ENCODE results near the gene CTSL. TPM values are rescaled to one million over a fixed set of nuclear protein-coding genes. Genes with fewer than 3 reads are reported as not detected.

Gene CTSL
- total RNA-seq, 1 experiment from 2014 or later: 1,779 TPM

DNA sequence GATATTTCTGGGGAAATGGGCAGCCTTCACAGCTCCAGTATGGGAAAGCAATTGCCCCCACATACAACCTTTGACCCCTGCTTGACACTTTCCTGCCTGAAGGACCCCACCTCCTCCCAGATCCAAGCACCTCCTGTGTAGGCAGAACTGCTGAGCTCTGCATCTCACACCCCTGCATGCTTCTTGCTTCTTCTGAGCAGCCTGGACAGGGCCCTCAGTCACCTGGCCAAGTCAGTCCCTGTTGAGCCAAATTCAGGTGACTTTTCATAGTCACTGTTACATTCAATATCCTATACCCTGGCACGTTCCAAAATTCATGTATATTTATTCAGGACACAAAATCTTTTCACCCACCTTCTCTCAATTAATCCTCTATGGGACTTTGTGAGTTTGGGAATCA lies 30.4 kb upstream of the CTSL start:
- in situ Hi-C loops (cut with HindIII; ENCODE audit: low pct_unique_long_range_greater_than_20kb, low sequenced_read_pairs): no loop called here
- DNase-seq (ENCODE audit: low read depth, low spot score): no peak

DNA sequence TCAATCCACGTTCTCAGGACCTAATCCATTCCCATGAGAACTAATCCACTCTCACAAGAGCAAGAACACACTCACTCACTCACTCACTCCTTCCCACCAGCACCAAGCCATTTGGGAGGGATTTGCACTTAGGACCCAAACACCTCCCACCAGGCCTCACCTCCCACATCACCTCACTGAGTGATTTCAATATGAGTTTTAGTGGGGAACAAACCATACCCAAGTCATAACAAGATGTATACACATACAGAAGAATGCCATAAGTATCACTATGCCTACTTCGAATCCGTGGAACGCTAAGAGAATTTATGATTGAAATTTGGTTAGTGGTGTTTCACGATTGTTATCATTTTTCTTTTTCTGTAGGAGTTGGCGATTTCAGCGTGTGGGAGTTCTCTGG lies 29.3 kb upstream of the CTSL start:
- in situ Hi-C loops (cut with HindIII; ENCODE audit: low pct_unique_long_range_greater_than_20kb, low sequenced_read_pairs): no loop called here
- no peak for DNase-seq (ENCODE audit: low read depth, low spot score)

DNA sequence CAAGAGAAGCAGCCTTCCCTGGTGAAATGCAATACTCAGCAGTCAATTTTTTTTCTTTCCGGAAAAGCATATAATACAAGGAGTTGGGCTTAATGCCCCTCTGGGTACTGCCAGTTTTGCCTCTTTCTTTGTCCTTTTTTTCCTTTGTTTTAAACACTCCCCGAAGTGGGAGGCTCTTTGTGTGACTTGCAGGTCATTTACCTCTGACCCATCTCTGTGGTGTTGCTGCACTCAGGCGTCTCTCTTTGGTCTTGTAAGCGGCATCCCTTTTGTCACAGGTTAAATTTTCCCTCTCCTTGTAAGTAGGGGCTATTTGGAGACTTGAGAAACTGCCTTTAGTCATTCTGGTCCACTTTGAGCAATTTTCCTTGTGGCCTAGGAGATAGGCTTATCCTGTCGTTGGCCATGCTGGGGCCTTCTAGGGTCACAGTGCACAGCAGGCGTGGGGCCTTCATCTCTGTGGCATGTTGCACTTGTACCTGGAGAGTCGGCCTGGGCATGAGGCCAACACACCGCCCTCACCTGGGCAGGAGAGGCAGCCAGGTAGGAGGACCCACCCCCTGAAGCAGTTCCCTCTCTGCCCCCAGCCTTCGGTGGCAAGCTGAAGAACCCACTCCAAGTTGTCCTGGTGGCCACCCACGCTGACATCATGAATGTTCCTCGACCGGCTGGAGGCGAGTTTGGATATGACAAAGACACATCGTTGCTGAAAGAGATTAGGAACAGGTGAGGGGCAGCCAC lies 27.7 kb upstream of the CTSL start:
- DNase-seq (ENCODE audit: low read depth, low spot score): no peak
- in situ Hi-C loops (cut with HindIII; ENCODE audit: low pct_unique_long_range_greater_than_20kb, low sequenced_read_pairs): no loop called here

DNA sequence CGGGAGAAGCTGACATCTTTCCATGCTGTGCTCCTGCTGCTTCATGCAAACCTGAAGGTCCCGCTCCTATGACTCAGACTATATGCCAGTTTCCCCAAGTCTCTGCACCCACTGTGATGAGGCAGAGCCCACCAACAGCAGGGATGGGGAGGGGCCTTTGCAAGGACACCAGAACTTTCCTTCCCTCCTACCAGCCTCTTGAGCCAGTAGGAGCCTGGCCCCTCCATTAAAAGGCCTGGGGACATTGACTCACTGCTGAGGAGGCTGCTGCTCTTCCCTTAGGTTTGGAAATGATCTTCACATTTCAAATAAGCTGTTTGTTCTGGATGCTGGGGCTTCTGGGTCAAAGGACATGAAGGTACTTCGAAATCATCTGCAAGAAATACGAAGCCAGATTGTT lies 26.1 kb upstream of the CTSL start:
- in situ Hi-C loops (cut with HindIII; ENCODE audit: low pct_unique_long_range_greater_than_20kb, low sequenced_read_pairs): no loop called here
- DNase-seq (ENCODE audit: low read depth, low spot score): no peak

DNA sequence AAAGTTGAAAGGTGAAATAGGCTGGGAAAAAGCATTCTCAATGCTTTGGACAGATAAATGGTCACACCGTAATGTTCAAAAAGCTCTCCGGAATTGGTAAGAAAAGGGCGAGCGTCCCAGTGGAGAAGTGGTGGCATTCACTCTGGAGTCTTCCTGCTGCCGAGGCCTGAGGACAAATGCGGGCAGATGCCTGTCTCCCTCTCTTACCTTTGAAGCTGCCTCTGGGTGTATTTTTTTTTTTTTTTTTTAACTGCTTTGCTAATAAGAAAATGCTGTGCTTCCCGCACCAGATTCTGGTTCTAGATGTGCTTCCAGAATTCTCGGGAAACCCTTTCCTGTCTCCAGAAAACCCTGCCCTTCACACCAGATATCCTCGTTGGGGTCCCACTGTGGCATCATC lies 24.4 kb upstream of the CTSL start:
- no peak for DNase-seq (ENCODE audit: low read depth, low spot score)
- in situ Hi-C loops (cut with HindIII; ENCODE audit: low pct_unique_long_range_greater_than_20kb, low sequenced_read_pairs): no loop called here

DNA sequence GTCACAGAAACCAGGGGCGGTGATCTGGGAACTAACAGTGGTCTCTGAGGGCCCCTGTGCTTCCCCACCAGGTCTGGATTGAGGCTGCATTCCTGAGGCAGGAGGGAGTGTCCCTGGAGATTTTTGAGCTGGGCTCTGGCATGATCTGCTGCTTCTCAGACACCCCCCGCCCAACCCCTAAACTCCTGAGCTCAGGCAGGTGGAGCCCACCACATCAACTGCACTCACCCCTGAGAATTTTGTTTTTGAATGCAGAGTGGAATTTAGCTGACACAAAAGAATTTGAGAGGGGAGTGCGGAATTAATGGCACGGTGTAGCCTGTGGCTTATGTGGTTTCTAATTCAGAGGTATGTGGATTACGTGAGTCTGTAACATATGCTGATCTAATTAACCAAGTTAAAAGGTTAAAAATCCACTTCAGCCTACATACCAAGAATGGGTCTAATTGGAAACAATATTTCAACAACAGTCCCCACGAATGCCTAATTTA lies 23.9 kb upstream of the CTSL start:
- no peak for DNase-seq (ENCODE audit: low read depth, low spot score)
- in situ Hi-C loops (cut with HindIII; ENCODE audit: low pct_unique_long_range_greater_than_20kb, low sequenced_read_pairs): no loop called here

DNA sequence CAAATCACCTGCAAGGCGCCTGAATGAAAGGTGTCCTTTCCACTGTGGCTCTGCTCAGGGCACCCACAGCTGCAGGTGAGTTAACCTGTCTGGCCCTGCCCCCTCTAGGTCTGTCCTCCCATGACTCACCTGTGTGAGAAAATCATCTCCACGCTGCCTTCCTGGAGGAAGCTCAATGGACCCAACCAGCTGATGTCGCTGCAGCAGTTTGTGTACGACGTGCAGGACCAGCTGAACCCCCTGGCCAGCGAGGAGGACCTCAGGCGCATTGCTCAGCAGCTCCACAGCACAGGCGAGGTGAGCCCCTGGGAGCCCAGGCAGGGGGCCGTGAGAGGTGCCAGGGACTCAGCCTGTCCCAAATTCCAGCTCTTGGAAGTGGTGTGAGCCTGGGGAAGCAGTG lies 23.0 kb upstream of the CTSL start:
- no peak for DNase-seq (ENCODE audit: low read depth, low spot score)

DNA sequence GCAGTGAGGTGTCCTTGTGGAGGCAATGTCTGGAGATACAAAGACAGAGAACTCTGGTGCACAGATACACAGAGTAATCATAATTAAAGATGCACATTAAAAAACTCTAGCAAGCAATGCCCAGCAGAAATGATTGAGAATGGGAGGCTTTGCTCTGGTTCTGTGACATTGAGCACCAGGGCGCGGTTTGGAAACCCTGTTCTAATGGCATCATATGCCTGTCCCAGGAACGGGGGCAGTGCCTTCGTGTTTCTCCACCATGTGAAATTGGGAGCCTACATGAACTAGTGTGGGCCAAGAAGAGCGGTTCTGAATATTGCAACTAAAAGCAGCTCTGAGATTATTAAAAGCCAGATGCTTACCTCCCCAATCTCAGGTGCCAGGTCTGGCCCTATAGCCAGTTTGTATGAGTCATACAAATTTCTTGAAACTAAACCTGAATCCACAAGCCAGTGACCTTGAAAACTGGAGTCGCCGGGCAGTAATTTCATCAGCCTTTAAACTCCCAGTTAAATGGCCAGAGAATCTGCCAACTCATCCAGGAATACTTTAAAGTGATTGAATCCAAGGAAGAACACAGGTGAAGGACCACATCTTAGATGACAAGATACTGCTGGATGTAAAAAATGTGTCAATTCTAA lies 22.2 kb upstream of the CTSL start:
- in situ Hi-C loops (cut with HindIII; ENCODE audit: low pct_unique_long_range_greater_than_20kb, low sequenced_read_pairs): no loop called here
- no peak for DNase-seq (ENCODE audit: low read depth, low spot score)

More for the DNA sequence above, 23.0 kb upstream of the CTSL start:
- in situ Hi-C loops (cut with HindIII; ENCODE audit: low pct_unique_long_range_greater_than_20kb, low sequenced_read_pairs): no loop called here

DNA sequence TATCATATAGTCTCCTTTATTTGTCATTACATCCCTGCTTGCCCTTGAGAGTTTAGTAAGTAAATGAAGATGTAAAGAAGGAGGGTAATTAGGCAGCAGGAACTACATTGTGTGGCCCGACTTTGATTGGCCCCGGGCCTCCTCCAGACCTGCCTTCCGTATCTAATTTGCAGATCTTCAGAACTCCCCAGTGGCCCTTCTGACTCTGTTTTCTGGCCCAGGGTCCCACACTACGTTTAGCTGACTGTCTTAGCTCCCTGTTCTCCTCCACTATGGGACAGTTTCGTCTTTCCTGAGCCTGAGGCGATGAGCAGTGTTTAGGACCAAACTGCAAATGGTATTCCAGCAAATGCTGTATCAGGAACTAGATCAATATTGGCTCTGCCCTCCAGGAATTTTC lies 21.6 kb upstream of the CTSL start:
- in situ Hi-C loops (cut with HindIII; ENCODE audit: low pct_unique_long_range_greater_than_20kb, low sequenced_read_pairs): no loop called here
- no peak for DNase-seq (ENCODE audit: low read depth, low spot score)

DNA sequence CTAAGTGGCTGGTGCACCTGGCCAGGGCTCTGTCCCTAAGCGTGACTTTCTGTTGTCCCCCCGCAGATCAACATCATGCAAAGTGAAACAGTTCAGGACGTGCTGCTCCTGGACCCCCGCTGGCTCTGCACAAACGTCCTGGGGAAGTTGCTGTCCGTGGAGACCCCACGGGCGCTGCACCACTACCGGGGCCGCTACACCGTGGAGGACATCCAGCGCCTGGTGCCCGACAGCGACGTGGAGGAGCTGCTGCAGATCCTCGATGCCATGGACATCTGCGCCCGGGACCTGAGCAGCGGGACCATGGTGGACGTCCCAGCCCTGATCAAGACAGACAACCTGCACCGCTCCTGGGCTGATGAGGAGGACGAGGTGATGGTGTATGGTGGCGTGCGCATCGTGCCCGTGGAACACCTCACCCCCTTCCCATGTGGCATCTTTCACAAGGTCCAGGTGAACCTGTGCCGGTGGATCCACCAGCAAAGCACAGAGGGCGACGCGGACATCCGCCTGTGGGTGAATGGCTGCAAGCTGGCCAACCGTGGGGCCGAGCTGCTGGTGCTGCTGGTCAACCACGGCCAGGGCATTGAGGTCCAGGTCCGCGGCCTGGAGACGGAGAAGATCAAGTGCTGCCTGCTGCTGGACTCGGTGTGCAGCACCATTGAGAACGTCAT lies 19.7 kb upstream of the CTSL start:
- in situ Hi-C loops (cut with HindIII; ENCODE audit: low pct_unique_long_range_greater_than_20kb, low sequenced_read_pairs): no loop called here
- DNase-seq (ENCODE audit: low read depth, low spot score): no peak

DNA sequence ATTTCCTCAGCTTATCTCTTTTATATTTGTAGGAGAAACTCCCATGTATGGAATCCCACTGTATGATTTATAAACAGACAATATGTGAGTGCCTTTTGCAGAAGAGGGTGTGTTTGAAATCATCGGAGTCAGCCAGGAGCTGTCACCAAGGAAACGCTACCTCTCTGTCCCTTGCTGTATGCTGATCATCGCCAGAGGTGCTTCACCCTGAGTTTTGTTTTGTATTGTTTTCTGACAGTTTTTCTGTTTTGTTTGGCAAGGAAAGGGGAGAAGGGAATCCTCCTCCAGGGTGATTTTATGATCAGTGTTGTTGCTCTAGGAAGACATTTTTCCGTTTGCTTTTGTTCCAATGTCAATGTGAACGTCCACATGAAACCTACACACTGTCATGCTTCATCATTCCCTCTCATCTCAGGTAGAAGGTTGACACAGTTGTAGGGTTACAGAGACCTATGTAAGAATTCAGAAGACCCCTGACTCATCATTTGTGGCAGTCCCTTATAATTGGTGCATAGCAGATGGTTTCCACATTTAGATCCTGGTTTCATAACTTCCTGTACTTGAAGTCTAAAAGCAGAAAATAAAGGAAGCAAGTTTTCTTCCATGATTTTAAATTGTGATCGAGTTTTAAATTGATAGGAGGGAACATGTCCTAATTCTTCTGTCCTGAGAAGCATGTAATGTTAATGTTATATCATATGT lies 18.0 kb upstream of the CTSL start:
- in situ Hi-C loops (cut with HindIII; ENCODE audit: low pct_unique_long_range_greater_than_20kb, low sequenced_read_pairs): no loop called here

DNA sequence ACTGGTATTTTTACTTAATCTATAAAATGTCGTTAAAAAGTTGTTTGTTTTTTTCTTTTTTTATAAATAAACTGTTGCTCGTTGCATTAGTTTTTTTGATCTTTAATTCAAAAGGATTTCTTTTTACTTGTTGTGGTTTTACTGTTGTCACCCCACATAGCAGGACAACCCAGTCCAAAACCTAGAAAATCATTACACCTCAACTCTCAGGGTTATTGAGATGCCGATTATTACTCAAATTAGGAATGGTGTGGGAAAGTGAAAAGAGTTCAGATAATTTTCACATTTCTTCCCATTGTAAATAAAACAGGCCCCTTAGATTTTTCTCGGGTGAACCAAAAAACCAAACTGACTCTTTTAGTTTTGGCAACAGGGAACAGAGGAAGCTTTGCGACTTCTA lies 17.4 kb upstream of the CTSL start:
- in situ Hi-C loops (cut with HindIII; ENCODE audit: low pct_unique_long_range_greater_than_20kb, low sequenced_read_pairs): no loop called here
- DNase-seq (ENCODE audit: low read depth, low spot score): no peak

More for the DNA sequence above, 18.0 kb upstream of the CTSL start:
- no peak for DNase-seq (ENCODE audit: low read depth, low spot score)

DNA sequence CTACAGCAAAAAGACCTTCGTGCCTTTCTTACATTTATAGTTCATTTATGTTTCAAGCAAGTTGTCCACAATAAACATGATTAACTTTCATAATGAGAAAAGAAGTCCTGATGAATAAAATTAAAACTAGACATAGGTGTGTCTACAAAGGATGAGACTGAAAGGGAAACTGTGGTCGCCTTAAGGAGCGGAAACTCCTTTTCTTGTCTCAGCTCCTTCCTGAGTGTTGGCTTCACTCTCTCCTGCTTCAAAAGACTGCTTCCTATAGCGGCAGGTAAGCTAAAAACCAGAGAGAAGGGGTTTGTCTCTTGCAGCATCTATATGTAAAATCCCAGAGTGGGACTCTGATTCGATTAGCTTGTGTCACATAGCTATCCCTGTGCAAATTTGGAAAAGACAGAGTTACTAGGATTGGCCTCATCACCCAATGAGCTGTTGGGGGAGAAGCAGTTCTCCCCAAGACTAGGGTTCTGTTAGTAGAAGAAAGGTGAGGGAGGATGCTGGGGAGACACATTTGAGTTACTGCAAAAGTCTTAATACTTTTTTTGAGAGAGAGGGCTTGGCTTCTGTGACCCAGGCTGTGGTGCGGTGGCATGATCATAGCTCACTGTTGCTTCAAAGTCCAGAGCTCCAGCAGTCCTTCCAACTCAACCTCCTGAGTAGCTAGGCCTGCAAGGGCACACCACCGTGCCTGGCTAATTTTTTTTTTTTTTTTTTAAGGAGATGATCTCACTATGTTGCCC lies 16.8 kb upstream of the CTSL start:
- in situ Hi-C loops (cut with HindIII; ENCODE audit: low pct_unique_long_range_greater_than_20kb, low sequenced_read_pairs): no loop called here
- DNase-seq (ENCODE audit: low read depth, low spot score): no peak

DNA sequence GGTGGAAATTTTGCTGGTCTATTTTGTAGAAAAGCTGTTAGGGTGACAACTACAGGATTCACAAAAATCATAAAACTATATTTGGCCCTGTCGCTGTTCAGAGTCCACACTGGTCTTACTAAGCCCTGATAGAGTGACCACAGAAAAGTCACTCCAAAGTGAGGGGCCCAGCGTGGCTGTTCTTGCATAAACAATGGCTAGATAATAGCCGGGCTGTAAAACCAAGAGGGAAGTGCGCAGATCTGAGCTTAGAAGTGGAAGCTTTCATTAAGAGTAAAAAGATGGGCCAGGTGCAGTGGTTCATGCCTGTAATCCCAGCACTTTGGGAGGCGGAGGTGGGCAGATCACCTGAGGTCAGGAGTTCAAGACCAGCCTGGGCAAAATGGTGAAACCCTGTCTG lies 15.5 kb upstream of the CTSL start:
- DNase-seq (ENCODE audit: low read depth, low spot score): no peak
- in situ Hi-C loops (cut with HindIII; ENCODE audit: low pct_unique_long_range_greater_than_20kb, low sequenced_read_pairs): no loop called here

DNA sequence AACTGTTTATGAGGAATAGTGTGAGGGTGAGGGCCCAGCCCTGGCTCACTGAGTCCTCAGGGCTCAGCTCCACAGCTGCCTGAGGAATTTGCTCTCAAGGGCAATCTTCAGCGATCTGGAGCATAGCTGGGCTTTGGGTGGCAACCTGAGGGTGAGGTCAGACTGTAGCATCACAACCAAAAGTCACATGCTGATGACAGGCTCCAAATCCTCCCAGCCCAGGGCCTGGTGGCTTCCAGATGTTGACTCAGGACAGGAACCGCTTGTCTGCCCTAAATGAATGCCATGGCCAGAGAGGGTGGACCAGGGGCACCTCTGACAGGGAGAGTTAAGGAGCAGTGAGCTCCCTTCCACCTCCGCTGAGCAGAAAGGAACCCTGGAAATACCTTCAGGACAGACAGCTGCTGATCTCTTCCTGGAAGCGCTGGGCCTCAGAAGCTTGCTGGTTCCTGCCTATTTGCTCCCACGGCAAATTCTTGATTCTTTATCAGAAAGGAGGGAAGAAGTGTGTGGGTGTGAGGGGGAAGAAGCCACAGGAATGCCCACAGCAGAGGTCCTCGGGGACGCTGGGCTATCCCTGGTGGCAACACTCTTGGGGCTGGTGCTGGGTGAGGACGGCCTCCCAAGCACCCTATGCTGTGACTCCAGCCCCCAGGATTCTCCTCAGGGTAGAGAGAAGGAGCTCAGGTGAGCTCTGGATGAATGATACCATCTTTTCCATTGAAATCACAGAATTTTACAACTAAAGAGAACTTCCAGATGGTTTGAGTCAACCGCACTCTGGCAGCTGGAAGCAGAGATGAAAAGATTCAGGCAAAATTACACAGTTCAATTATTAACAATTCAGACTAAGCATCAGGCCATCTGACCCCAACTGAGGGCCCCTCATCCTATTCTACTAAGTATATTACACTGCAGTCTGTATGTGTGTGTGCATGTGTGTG lies 13.8 kb upstream of the CTSL start:
- DNase-seq (ENCODE audit: low read depth, low spot score): peak; percentile 72
- in situ Hi-C loops (cut with HindIII; ENCODE audit: low pct_unique_long_range_greater_than_20kb, low sequenced_read_pairs): no loop called here

DNA sequence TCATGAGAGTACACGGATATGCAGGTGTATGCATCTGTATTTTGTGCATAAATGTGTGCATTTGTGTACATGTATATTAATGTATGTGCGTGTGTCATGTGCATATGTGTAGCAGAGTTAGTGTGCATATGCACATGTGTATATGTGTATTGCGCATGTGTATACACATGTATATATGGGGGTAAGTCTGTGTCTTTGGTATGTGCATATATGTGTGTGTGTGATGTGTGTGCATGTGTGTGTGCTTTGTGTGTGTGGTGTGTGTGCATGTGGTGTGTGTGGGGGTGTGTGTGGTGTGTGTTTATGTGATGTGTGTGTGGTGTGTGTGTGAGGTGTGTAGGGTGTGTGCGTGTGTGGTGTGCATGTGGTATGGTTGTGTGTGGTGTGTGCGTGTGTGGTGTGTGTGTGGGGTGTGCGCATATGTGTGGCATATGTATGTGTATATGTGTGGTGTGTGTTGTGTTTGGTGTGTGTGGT lies 13.1 kb upstream of the CTSL start:
- DNase-seq (ENCODE audit: low read depth, low spot score): no peak
- in situ Hi-C loops (cut with HindIII; ENCODE audit: low pct_unique_long_range_greater_than_20kb, low sequenced_read_pairs): no loop called here

Measured in SK-MEL-5 (cell line).